GM13976 (cell line): ENCODE measurements around the gene TMEM117.

Source experiments
- DNase-seq: peaks from one replicate; pipeline ENCODE4 v3.0.0; 2012; ENCODE audit warnings: low spot score
- CTCF ChIP-seq: IDR thresholded peaks from 2 replicates; pipeline ENCODE4 v1.5.1; 2012; ENCODE audit warnings: borderline replicate concordance, mild to moderate bottlenecking; ENCODE audit not compliant: insufficient read depth; ENCODE audit errors: extremely low read depth, missing control alignments, control extremely low read depth
- in situ Hi-C: fragments of 300-500 bp; cut with MboI; formaldehyde crosslinking; loops from one replicate; pipeline ENCODE4 v1.12.0; 2022; ENCODE audit warnings: low sequenced_read_pairs, mixed read lengths, inconsistent platforms; ENCODE audit not compliant: unreplicated experiment

TMEM117 gene

GRCh38 chr12:43835656-43836474, at the start of gene TMEM117:
Gene TMEM117 (plus strand): TSS chr12:43836081.
- DNase-seq = peak; percentile 82
- no peak for TF ChIP-seq CTCF
- in situ Hi-C loops = no loop called here

DNA sequence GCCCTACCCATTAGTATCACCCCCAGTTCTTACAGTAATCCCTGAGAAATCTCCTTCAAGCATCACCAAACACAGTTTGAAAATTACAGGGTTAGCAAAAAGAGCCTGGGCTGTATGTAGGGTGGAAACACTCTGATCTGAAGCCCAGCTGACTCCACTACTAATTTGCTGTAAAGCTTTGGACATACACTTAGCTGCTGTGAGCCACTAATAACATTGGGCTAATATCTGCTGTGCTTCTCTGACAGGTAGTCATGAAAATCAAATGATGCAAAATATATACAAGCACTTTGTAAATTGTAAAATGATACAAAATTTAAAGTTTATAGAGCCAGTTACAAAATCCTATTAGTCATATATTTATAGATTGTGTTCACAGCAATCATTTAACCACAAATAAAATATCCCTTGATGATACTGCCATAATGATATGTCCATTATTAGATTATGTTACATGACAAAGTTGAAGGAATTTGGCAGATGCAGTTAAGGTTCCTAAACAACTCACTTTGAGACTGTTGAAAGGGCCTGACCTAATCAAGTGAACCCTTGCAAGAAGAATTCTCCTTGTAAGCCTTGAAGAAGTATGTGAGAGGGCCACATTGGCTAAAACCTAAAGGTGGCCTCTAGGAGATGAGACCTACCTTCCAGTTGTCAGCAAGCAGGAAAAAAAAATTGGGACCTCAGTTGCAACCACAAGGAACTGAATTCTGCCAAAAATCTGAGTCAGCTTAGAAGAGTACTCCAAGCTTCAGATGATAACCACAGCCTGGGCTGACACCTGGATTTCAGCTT, 48.8 kb upstream of the TMEM117 start:
- TF ChIP-seq CTCF = no peak
- DNase-seq = no peak
- in situ Hi-C loops = no loop called here

DNA sequence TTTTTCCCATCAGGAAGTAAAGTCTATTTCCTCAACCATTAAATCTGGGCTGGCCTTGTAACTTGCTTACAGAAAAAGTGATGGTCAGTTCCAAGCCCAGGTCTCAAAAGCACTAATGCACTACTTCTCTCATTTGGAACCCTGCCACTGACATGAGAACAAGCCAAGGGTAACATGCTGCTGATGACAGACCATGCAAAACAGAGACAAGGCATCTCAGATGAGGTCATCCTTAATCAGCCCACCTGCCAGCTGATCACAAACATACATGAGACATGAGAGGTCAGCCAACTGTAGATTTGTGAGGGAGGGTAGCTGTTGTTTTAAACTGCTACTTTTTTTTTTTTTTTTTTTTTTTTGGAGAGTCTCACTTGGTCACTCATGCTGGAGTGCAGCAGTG, 45.9 kb upstream of the TMEM117 start:
- in situ Hi-C loops = no loop called here
- TF ChIP-seq CTCF = no peak
- no peak for DNase-seq

GRCh38 chr12:43795716-43796280, 40.1 kb upstream of the TMEM117 start:
- in situ Hi-C loops = no loop called here
- no peak for TF ChIP-seq CTCF
- DNase-seq = no peak

DNA sequence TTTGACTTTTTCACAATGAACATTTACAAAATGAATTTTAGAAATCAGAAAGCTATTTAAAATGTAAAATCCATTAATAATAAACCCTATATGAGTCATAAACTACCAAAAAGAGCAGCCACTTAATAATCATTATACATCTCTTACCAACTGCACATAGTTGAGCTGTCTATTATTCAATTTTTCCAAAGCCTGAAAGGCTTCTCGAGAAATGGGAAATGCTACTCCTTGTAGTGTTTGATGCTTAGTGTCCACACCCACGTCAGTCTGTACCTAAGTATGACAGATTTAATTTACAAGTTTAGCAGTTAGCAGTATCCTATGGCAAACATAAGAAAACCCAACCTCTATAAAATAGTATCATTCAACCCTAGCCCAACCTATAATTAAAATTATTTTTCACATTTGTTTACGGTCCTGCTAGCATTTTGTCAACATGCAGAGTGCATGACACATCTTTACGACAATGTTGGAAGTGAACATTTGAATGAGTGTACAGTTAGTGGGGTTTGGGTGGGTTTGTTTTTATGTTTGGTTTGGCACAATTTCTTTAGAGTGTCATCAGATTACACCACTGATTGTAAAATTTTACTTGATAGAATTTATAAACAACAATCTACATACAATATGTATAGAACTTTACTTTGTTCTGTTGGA, 38.2 kb upstream of the TMEM117 start:
- no peak for DNase-seq
- no peak for TF ChIP-seq CTCF
- in situ Hi-C loops = no loop called here
